Inferior parietal cortex (tissue), 1 donor: ENCODE measurements around the gene SNX11.

Experiments
- DNase-seq: peaks from one replicate; pipeline ENCODE4 v3.0.0-alpha.2; 2016; ENCODE audit errors: extremely low spot score

Gene SNX11

DNA sequence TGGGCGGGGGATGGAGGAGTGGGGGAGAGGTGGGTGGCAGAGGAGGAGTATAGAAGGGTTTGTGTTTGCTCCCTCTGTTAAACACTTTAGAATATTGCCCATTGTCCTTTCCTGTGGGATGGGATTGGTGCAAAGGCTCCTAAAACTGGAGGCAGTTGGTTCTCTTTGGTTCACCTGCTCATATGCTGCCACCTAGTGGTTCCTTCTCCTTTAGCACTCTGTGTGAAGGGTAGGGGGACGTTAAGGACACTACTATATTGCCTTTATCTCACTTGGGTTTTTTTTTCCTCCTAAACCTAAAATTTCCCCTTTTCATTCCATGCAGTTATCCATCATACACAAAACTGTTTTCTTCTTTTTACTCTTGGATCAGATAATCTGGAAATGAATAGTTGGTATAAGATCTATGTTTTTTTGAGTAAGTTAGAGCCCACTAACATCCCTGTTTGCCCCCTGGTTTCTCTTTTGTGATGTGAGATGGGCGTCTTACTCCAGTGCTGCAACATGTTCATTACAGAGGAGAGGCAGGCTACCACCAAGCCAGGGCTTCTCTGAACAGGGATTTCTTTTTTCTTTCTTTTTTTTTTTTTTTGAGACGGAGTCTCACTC is 23.8 kb downstream of the SNX11 start:
- DNase-seq, result peak; percentile 85

DNA sequence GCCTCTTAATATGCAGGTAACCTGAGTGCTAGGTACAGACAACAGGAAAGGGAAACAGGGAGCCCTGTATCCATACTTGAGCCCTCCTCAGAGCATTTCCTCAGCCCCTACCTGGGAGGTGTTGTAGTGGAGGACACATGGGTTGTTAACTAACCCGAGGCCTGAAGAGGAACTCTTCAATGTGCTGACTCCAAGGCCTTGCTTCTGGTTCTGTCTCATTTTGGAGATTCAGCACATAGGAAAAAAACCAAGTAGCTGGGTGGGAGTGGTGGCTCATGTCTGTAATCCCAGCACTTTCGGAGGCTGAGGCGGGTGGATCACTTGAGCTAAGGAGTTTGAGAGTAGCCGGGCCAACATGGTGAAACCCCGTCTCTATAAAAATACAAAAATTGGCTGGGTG is 24.8 kb downstream of the SNX11 start:
- DNase-seq, result no peak

DNA sequence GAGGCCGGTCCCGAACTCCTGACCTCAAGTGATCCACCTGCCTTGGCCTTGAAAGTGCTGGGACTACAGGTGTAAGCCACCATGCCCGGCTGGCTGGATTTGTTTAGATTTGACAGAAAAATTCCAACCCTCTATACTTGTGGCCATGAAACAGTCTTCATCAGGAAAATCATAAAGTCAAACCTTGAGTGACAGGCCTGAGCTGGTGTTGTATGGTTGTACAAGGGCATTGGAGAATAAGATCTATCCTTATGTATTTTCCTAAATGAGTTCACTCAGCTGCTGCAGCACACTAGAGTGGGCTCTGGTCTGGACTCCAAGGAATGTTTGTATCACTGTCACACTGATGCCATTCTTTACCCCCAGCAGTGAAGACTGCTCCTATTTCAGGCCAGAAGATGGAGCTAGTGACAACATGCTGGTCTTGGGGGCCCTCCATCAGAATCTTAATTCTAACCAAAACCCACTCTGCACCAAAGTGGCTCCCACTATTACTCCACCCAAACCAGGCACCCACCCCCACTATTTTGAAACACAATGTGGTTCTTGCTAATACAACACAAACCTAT is 27.4 kb downstream of the SNX11 start:
- no peak for DNase-seq

DNA sequence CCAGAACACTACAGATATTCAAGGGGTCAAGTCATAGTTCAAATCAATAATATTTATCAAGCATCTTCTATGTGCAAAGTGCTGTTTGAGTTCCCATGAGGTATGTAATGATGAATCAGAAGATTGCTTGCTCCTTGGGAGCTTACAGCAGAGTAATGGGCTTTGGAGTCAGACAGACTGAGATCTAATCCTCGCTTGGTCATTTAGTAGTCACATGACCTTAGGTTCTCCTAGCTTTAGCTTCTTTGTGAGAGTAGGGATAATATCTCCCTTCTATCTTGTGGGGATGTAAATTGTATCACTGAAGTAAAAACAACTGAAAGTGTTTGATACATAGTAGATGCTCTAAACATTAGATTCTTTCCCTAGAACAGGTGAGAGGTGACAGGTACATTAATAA is 30.1 kb downstream of the SNX11 start:
- no peak for DNase-seq

DNA sequence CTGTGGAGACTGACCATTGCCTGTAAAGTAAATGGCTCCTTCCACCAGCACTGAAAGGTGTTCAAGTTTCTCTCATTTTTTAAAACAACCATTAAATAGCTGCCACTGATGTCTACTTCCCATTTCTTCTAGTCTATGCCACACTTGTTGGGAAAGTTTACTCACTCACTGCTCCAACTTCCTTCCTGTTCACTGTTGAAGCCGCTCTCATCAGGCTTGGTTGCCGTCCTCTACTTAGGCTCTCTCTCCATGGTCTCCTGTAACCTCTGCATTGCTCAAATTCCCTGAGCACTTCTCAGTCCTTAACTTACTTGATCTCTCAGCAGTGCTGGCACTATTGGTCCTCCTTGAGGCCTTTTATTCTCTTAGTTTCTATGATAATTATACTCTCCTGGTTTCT is 32.4 kb downstream of the SNX11 start:
- DNase-seq, result no peak

DNA sequence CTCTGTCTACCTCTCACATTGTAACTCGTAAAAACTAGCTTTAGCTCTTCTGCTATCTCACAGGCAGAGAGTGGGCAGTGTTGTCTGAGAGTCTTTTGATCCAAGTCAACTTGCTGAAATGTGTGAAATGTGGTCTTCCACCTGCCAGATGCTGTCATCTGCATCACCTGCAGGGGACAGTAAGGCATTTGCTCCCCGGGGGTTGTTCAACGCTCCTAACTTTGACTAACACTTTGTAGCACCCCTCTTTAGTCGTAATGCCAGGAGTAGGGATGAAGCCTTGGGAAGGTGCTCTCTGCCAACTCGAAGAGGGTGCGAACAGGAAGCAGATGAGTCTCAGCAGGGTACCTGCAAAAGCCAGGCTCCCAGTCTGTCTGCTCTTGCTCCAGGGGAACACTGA is 36.1 kb downstream of the SNX11 start:
- no peak for DNase-seq

DNA sequence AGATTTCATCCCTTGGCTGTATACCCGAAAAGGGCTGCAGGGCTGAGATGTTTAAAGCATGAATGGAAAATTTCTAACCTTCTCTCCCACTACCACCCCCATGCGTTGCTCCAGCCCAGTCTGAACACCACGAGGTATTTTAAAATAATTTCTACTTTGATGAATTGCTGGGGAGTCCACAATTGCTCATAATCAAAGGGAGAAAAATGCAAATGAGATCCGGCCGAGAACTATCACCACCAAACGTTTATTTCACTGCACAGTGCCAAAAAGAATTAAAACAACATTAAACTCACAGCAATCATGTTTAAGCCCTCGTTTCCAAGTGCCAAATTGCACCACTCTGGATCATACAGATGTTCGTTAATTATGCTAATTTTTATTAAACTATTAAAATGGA is 36.7 kb downstream of the SNX11 start:
- no peak for DNase-seq

DNA sequence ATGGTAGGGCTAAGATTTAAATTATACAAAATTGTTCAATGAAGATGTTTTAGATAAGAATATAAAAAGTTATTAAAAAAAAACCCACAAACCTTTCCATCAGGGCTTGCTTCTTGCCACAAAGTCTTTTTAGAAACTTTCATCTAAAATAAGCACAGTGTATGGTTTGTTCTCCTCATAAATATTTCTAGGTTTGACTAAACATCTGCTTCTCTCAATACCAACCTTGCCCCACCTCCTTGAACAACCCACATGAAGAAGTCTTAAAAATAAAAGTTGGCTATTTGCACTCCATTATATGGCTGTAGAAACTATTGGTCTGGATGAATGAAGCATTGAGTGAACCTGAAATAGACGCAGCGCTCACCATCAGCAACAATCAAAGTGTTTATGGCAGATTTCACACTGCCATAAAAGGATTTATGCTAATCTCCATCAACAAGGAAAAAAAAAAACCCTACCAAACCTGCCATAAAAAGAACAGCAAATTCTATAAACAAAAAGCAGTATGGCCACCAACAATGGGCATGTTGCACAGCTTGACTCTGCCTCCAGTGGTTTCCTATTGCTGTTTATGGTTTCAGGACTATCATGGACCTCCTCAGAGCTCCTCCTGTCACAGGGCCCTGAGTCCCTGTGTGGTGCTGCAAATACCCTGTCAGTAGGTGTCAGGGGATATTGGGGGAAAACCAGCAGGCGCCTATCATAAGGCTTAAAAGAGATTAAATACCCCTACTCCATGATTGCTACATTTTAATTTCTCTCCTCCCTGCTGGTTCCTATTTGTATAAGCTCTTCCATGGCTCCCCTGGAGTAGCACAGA is 37.6 kb downstream of the SNX11 start:
- DNase-seq, result no peak

DNA sequence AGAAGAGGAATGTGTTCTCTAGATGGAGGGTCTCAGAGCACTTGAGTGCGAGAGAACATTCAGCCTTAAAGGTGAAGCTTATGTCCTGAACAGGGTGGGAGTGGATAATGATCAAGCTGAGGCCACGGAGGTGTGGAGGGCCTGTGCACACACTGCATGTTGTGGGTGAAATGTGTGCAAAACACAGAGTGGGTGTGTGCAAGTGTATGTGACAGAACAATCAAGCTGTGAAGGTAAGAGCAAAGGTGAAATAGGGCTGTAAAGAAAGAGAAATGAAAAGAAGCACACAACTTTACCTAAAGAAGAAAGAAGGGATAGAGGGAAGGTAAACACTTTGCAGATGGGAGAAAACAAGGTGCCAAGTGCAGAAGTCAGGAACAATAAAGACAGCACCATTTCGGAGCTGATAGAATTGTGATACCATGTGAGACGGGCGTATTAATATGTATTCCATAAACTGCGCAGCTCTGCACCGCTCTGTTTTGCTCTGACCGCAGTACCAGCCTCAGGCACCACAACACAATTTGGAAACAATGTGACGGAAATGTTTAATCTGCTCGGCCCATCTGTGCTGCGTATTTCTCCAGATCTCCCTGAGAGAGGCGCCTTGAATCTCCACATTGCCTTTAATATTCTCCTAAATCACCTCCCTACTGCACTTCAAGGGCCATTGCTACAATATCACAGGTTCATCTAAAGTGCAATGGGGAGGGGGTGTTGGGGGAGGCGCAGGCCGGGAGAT is 40.6 kb downstream of the SNX11 start:
- DNase-seq, result no peak

DNA sequence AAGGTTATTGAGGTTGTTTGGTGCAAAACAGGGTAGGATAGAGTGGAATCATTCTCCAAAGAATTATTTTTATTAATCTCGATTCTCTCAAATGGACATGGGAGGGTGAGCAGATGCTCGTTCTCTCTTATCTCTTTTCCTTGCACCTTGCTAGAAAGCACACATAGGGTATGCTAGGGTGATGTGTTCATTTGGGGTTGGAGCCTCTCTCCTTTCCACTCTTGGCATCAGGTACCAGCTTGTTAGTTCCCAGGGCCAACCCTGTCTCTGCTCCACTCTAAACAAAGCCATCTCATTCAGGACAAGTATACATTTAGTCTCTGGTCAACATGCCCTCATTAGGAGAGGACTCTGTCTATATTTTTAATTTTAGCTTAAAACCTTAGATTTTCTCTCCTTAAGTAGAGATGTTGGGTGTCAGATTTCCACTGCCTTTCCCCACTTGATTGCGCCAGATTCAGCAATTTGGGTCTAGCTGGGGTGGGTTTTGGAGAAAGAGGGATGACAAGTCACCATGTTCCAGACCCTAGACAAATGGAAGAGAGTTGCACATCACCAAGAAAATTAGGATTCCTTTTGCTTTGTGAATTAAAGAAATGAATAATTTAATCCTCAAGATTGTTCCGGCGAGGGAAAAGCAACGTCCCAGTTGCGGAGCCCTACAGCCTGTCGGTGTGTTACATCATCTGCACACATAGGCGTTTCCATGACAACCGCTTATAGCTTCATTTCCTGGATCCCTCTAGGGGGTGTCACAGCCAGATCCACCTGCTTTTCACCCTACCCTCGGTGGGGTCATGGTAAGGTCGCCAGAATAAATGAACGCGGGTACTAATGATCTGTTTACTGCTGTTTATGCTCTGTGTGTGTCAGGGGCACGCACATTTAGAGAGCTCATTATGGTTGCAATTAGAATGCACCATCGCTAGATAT is 41.6 kb downstream of the SNX11 start:
- DNase-seq, result no peak

DNA sequence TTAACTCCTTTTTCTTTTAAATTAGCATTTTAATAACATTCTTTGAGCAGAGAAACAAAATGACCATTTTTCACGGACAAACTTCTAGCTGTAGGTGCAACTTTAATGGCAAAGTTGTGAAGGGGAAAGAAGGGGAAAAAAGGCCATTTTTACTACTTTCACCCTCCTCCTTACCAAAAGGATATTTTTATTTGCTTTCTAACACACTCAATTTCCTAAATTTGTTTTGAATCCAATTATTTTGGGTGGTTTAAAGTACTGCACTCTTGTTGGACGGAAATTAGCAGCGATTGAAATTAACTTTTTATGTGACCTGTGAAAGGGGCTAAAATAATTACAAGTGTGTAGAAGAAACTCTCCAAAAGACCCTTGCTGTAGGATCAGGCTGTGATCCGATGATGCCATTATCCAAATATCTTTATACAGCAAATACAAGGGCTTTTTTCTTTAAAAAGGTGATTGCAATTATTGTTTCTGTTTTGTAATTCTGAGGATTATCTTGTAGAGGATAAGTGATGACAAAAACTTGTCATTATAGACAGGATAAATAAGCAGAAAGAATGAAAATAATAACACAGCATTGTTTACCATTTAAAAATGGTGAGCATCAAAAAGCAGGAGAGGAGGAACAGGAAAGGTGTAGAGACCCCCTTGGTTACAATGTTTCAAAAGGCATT is 42.4 kb downstream of the SNX11 start:
- DNase-seq, result no peak

DNA sequence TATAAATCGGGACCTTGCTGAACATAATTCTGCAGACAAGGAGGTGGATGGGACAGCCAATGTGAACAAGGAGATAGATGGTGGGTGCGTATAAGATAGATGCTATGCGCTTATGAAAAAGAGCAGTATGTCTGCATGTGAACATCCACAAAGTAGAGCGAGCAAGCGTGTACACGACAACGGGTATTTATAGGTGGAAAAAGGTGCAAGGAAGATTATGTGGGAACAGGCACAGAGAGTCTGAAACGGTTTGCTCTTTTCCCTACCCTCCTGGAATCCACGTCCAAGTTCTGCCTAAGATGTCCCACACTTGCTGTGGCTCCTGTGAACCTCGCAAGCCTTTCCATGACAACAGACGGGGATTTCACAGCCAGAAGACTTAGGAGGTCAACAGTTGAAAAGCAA is 43.0 kb downstream of the SNX11 start:
- DNase-seq, result no peak

DNA sequence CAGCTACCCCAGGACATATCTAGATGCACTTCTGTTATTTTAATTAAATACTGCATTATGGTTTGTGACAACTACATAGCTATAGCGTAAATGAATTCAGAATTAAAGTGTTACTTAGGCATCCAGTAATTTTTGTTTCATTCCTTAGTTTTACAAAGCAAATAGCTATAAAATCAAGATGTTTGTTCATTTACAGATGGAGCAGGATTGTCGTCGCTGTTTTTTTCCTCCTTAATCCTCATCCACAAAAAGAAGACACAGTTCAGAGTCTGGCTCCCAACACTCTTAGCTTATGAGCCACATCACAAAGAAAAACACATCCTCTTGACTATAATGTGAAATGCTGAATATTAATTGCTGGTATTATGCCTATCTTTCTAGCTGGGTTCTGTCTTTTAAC is 43.7 kb downstream of the SNX11 start:
- DNase-seq, result no peak

DNA sequence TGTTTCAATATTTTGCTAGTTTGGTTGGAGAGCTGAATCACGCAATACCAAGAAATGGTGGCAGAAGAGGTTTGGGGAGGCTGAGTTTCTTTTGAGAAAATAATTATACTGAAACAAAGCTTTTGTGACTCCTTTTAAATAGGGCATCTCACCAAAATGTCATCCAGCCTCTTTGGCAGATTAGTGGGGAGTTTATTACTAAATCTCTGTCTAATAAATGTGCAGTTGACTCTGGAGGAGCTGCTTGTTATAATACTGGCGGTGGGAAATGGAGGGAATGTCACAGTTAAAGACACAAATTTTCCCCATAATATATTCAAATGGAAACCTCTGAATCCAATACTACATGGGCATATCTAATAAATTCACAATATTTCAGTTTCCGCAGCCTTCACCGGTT is 44.7 kb downstream of the SNX11 start:
- DNase-seq, result no peak

DNA sequence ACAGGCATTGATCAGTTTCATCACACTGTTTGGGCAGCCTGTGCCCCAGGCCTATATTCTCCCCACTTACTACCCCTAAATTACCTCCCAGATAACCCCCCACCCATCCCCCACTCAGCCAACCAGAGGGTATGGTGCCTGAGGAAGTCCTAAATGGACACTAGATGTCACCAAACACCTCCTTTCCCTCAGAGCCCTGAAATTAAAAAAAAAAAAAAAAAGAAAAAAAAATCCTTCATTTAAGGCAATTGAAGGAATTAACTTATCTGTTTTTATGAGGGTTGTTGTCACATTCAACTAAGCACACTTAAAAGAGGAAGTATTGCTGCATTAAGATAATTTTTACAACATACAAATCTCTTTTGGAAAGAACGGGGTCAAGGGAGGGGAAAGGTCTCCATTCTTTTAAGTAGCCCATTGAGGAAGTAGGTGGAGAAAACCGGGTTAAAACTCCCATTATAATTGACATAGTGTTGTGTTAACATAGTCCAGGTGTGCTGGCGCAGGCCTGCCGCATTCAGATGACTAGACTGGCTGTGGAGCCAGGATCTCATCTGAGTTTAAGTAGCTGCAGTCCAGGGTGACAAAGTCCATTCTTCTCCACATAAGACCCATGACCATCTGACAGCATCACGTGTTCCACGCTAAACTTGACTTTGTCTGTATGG is 46.3 kb downstream of the SNX11 start:
- no peak for DNase-seq

DNA sequence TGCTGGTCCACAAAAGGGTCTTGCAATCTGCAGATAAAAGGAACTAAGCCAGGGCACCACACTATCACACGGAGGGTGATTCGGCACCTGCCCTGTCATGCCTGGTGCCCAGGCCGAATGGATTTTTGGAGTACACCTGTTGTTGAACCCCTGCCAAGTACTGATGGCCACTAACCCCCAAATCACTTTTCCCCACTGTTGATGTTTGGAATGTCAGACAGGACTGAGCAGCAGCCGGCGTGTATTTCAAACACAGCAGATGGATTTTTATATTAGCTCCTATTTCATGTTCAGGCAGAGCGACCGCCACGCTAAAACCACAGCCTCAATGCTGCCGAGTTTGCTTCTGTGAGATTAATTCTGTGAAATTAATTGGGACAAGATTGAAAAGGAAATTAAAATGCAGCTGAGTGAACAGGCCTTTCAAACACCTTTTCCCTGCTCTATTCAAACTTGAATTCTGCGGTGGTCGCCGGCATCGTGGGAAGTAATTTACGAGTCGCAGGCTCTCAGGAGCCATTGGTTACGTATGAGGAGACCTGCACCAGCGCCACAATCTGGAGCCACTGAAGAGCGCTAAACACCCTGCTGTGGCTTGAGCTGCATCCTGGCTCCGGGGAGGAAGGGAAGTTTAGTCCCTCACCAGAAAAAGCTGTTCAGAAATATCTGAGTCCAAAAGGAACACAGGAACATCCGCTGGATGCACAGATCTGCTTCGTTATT is 48.5 kb downstream of the SNX11 start:
- DNase-seq, result no peak

DNA sequence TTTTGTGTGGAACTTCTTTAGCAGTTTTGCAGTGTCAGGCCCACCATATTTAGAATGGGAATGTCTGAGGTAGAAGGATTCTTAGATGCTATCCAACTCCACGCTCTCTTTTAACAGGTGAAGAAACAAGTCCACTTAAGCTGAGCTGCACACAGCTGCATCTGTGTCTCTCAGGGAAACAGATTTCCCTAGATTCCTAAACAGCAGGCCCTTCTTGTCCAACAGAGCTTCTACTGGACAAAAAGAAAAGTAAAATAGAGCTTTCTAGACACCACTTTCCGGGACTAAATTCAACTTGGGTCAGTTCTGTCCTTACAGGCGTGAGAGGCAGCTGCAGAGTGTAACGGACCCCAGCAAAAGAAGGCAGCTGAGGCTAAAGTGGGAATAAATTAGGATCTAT is 51.7 kb downstream of the SNX11 start:
- DNase-seq, result no peak

DNA sequence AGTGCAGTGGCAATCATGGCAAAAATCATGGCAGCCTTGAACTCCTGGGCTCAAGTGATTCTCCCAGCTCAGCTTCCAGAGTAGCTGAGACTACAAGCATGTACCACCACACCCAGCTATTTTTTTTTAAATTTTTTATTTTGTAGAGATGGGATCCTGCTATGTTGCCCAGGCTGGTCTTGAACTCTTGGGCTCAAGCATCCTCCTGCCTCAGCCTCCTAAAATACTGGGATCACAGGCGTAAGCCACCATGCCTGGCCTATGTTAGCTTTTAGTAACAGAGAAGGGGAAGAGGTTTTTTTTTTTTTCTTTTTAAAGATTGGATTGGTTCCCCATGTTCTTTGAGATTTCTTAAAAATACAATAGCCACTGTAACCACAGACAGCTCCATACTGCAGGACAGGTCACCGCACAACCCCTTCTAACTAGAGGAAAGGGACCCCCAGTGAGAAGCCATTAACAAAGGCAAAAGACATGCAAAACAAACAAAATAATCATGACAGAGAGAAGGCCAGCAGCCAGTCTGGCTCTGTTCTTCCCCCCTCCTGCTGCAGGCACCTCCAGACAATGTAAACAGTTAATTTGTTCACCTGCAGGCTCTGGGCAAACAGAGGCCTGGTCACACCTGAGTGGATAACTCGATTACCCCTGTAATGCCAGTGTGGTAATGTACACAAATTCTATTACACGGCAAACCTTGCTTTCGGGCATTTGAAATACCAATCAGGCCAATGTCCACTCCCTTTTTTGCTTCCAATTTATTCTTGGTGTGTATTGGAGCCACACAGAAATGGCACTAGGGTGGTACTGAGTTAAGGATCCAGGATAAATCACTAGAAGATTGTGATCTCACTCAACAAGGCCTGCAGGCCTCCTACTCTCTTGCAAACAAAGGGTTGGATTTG is 52.9 kb downstream of the SNX11 start:
- DNase-seq, result no peak
